Stimulated activated CD4-positive, alpha-beta T cell treated with anti-CD3 and anti-CD28 coated beads, Interleukin-4, amount 100 ng/mL, for 24 hours (primary cell): ENCODE results near the gene TTLL12.

Source experiments
- DNase-seq: peaks from one replicate; pipeline ENCODE4 v3.0.0-alpha.2; 2020

The TTLL12 gene

GRCh38 chr22:43171019-43171491, 15.9 kb downstream of the TTLL12 start:
- DNase-seq: no peak

GRCh38 chr22:43170131-43170480, 16.8 kb downstream of the TTLL12 start:
- no peak for DNase-seq

GRCh38 chr22:43169310-43170130, 17.4 kb downstream of the TTLL12 start:
- DNase-seq: no peak

- no peak for DNase-seq
These were observed 18.2 kb downstream of the TTLL12 start for GRCh38 chr22:43168471-43169309.

DNA sequence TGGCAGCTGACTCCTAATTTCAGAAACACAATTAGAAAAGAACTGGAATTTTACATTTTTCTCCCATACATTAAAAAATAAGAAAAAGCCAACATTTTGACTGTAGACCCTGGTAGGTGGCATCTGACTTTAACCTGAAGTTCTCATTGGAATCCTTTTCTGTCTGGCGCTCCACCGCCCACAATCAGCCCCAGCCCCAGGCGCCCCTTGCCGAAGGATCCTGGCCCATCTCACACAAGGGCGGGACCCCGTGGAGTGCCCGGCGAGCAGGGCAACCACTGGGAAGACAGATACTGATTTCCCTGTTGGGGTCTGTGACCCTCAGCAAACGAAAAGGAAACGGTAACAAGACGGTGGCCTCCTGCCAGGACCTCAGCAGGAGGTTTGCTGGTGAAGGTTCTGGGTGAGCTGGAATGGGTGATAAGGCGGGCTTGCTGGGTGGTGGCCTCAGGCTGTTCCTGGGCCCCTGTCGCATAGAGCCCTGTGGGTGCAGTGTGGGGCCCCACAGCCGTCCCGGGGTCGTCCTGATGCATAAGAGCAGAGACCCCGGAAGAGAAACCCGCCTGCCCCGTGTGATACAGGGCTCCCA, 19.8 kb downstream of the TTLL12 start:
- DNase-seq: no peak

GRCh38 chr22:43166132-43166930, 20.6 kb downstream of the TTLL12 start:
- DNase-seq: no peak

GRCh38 chr22:43164636-43165035, 22.3 kb downstream of the TTLL12 start:
- no peak for DNase-seq

- no peak for DNase-seq
These were observed 23.6 kb downstream of the TTLL12 start for GRCh38 chr22:43163241-43163795.

- DNase-seq: no peak
These were observed 24.4 kb downstream of the TTLL12 start for GRCh38 chr22:43162412-43163150.

- no peak for DNase-seq
These were observed 26.3 kb downstream of the TTLL12 start for GRCh38 chr22:43160497-43161126.

DNA sequence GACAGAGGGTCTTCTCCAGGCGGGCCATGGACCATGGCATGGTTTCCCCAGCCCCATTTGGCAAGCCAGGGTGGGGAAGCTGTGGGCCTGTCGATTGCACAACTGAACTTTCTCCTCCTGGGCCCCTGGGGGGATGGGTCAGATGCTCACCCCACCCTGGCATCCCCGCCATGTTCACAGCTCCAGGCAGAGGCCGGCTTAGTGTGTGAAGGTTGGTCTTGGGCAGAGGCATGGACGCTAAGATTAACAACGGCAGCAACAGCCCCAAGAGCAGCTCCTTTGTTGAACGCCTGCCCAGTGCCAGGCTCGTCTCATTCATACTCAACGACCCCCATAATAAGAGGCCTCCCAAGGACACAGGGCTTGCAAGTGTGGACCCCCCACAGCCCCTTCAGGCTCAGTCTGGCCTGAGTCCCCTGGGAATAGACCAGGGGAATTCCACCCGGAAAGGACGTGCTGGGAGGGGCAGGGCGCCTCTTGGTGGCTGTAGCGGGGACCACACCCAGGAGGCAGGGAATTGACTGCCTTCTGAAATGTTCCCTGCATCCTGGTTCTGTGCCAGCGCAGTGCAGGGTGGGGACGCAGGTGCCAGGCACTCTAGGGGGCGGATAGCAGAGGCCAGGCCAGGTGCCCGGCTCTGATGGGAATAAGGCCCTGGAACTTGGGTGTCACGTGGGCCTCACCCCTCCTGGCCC, 27.3 kb downstream of the TTLL12 start:
- DNase-seq: no peak

GRCh38 chr22:43158778-43159483, 28.0 kb downstream of the TTLL12 start:
- no peak for DNase-seq

DNA sequence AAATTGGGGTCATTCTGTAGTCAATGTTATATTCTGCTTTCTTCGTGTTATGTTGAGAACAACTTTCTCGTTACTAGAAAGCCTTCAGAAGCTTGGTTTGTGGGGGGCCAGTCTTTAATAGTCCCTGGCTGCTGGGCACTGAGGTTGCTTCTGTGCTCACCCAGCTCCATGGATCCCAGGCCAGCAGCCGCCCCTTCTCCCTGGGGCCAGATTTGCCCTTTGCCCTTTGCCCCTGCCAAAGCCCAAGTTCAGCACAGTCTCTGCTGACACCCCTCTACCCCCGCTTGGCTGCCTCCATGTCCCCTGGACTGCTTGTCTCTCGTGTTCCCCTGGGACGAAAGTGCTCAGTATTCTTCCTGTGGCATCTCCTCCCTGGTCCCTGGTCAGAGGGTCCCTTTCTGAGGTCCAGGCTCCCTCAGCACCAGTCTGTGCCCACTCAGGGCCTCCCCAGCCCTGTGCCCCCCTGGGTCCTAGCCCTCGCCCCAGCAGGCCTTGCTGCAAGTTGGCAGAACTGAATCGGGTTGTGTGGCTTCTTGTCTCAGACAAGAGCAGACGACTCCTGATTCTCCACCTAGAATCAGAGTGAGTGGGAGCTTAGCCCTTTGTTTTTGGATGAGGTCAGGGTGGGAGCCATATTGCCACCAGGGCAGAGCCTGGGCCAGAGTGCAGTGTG, 28.9 kb downstream of the TTLL12 start:
- no peak for DNase-seq

- no peak for DNase-seq
These were observed 30.5 kb downstream of the TTLL12 start for GRCh38 chr22:43156413-43156812.

DNA sequence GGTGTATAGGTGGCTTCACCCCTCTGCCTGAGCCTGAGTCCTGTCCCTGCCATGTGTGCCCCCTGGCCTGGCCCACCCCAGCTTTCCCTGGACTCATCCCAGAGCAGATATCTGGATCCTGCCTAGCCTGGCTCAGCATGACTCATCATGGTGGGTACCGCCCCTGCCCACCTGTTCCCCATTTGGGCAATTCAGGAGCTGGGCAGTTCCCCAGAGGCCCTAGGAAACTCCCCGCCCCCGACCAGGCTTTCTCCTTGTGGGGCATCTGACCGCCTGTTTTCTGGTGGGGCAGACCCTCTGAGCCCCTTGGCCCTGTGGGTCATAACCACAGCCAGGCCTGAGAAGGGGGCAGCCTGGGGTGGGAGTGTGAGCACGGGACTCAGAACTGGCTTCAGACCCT, 31.1 kb downstream of the TTLL12 start:
- no peak for DNase-seq

DNA sequence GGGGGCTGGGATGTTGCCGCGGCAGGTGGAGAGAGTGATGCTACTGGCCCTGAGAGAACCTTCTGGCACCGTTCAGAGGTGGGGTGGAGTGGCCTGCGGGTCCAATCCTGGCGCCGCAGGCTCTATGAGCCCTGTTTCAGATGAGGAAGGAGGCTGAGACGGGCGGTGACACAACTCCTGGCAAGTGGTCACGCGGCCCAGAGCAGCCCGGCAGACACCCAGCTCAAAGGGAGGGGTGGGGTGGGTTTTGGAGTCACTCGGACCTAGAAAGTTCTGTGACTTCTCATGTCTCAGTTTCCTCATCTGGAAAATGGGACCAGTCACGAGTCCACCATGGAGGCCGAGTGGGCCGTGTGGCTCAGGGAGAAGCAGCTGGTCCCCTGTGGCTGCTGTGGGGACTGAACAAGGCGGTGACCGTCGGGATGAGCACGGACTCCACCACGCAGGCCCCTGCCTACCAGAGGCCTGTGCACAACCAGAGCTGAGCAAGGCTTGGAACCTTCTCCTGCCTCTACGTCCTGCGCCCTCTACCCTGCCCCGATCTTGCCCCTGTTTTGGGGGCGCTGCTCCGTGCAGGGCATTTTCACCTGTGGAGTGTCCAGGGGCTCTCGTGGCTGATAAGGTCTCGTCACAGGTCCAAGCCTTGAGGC, 31.9 kb downstream of the TTLL12 start:
- DNase-seq: no peak

DNA sequence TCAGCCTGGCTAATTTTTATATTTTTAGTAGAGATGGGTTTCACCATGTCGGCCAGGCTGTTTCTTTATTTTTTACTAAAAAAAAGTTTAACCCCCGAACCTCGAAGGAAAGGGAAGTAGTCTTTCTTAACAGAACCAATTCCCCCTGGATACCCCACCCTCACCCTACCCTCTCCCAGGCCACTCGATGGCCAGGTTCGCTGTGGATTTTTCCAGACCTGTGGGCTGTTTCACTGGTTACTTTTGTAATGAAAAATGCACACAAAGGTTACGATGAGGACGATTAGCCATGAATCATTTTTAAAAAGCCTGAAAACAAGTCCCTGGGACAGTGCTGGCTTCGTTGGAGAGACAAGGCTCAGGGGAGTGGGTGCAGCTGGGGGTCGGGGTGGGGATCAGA, 33.0 kb downstream of the TTLL12 start:
- no peak for DNase-seq

DNA sequence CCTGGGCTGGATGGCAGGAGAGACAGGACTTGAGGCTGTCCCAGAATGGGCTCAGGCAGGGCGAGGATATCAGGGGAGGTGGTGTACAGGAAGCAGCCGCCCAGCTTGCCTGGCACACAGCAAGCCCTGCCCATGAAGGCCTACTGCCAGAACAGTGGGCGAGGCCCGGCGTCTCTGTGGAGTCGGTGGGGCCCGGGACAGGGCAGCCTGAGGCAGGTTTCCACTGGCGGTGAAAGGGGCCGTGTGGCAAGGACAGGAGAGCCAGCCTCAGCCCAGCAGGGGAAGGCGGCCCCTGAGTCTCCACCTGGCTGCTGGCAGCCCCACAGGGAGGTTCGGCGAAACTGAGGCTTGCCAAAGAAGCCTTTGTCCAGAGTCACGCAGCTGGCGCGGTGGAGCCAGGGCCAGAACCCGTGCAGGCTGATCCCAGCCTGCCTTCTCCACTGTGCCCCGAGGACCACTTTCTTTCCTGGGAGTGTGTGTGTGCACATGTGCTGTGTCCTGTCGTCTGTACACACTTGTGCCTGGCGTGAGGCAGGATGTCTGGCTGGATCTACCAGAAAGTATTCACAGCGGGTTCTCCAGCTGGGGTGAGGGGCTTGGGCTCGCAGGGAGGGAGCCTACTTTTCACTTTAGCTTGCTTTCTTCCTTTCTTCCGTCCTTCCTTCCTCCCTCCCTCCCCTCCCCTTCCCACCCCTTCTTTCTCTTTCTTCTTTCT, 34.4 kb downstream of the TTLL12 start:
- DNase-seq: peak; percentile 66
